IMR-90 (cell line): Measurements from ENCODE around the gene INTU.

Source experiments
- BHLHE40 ChIP-seq: fragments of 150-350 bp; IDR thresholded peaks from 2 replicates; pipeline ENCODE4 v1.6.1; 2016; ENCODE audit warnings: mild to moderate bottlenecking, low read depth, low read length
- TF ChIP-seq, protein P1 (sequence below): conservative IDR thresholded peaks from 2 replicates; pipeline ENCODE4 v1.5.1; 2012; ENCODE audit warnings: mild to moderate bottlenecking, low read depth, low read length, improper control_type of control experiment

DNA sequence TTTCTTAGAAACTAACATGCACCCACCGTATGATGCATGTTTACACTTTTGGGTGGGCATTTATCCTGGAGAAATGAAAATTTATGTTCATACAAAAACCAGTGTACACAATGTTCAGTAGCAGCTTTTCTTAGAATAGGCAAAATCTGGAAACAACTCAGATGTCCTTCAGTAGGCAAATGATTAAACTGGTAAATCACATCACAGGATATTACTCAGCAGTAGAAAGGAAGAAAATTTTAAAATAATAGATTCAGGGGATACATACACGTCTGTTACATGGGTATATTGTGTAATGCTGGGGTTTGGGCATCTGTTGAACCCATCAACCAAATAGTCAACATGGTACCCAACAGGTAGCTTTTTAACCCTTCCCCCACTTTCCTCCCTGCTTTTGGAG lies 124.1 kb downstream of the INTU start:
- TF ChIP-seq, protein P1, sequence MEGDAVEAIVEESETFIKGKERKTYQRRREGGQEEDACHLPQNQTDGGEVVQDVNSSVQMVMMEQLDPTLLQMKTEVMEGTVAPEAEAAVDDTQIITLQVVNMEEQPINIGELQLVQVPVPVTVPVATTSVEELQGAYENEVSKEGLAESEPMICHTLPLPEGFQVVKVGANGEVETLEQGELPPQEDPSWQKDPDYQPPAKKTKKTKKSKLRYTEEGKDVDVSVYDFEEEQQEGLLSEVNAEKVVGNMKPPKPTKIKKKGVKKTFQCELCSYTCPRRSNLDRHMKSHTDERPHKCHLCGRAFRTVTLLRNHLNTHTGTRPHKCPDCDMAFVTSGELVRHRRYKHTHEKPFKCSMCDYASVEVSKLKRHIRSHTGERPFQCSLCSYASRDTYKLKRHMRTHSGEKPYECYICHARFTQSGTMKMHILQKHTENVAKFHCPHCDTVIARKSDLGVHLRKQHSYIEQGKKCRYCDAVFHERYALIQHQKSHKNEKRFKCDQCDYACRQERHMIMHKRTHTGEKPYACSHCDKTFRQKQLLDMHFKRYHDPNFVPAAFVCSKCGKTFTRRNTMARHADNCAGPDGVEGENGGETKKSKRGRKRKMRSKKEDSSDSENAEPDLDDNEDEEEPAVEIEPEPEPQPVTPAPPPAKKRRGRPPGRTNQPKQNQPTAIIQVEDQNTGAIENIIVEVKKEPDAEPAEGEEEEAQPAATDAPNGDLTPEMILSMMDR: no peak
- no peak for TF ChIP-seq BHLHE40
